Measurements from ENCODE around the gene ARHGAP42. TPM values are rescaled to one million over a fixed set of nuclear protein-coding genes. Genes with fewer than 3 reads are reported as not detected.

The ARHGAP42 gene
- total and polyA plus RNA-seq, 2 of the 4 experiments (the other 2 are of a cell fraction) = 2.9 to 7.3 TPM

GRCh38 chr11:100823360-100823759 lies 136.3 kb downstream of the ARHGAP42 start:
- no peak overlapping the region for H2AK9ac ChIP-seq (replicated peaks; ENCODE audit: low read depth, low read length, poor library complexity)
- no peak overlapping the region for H2BK20ac ChIP-seq (ENCODE audit: low read depth, low read length)
- H3K27ac ChIP-seq (ENCODE audit: insufficient read depth, low read length) = no peak overlapping the region
- H3K23ac ChIP-seq (ENCODE audit: low read depth, low read length) = no peak overlapping the region
- no peak overlapping the region for H3K56ac ChIP-seq (ENCODE audit: extremely low read depth, insufficient read depth, low read length)
- no peak overlapping the region for H2BK15ac ChIP-seq (ENCODE audit: low read depth, low read length)
- H3K14ac ChIP-seq (replicated peaks; ENCODE audit: low read depth, low read length) = no peak overlapping the region
- H3K4me3 ChIP-seq (ENCODE audit: insufficient read depth, low read depth, low read length) = no peak overlapping the region
- dilution Hi-C loops (cut with HindIII; ENCODE audit: low sequenced_read_pairs, unreplicated experiment) = no loop called here
- no peaks in the 10 kb centered on the region for H3K9me3 ChIP-seq (ENCODE audit: control insufficient read depth, insufficient read depth, low read length)
- no peak overlapping the region for H2BK5ac ChIP-seq (ENCODE audit: low read depth, low read length, poor library complexity, severe bottlenecking)
- H3K27me3 ChIP-seq (ENCODE audit: control insufficient read depth, insufficient read depth, low read length) = no peaks in the 10 kb centered on the region
- H2AFZ ChIP-seq (replicated peaks; ENCODE audit: low read length, poor library complexity) = no peak overlapping the region
- CTCF ChIA-PET = no interaction called here
- WGBS, 2 experiments (ENCODE audit: extremely low coverage in 2 of 2, insufficient read length in 1 of 2) = no CpG with 5 or more reads among the region's 1 CpG
- peak; percentile 17; the same call in 1 of the 2 replicates for ATAC-seq (ENCODE audit: low read depth)
- H2BK120ac ChIP-seq (ENCODE audit: low read depth, low read length) = no peak overlapping the region
- peaks cover 3% of the 10 kb centered on the region; the same call in 1 of the 2 replicates for H3K4me1 ChIP-seq (ENCODE audit: control insufficient read depth, insufficient read depth, low read length)
- no peak overlapping the region for H3K18ac ChIP-seq (ENCODE audit: low read depth, low read length)
- no peak overlapping the region for H4K91ac ChIP-seq (ENCODE audit: insufficient read depth, low read depth, low read length)
- no peak overlapping the region for H3K4me2 ChIP-seq (ENCODE audit: low read depth, low read length)
- H3K36me3 ChIP-seq (ENCODE audit: control insufficient read depth, insufficient read depth, low read length) = no peaks in the 10 kb centered on the region
- H3K9me1 ChIP-seq (ENCODE audit: insufficient read depth, low read length) = no peaks in the 10 kb centered on the region
- H3K79me1 ChIP-seq (ENCODE audit: low read depth in 1 of 2, low read length in 2 of 2) = peaks cover 0 to 7% of the 10 kb centered on the region in 2 experiments; a peak in 2 of 4 replicates
- H2AK5ac ChIP-seq (ENCODE audit: low read depth, low read length) = no peak overlapping the region
- peak; percentile 36 for DNase-seq
- H3K4ac ChIP-seq (ENCODE audit: low read depth, low read length) = no peak overlapping the region
- no peak overlapping the region for H3K9ac ChIP-seq (ENCODE audit: low read depth, low read length)
- in situ Hi-C loops (cut with MboI; ENCODE audit: low sequenced_read_pairs) = no loop called here
- no peak overlapping the region for H4K8ac ChIP-seq (ENCODE audit: low read depth in 2 of 2, low read length in 2 of 2)
- POLR2A ChIA-PET (ENCODE audit: unreplicated experiment) = no interaction called here
- no peak for TF ChIP-seq MAFK (IDR thresholded peaks at IDR 0.05; ENCODE audit: low read depth, low read length)
- TF ChIP-seq CEBPB (IDR thresholded peaks at IDR 0.05; ENCODE audit: low read depth, low read length) = no peak
- no peak for TF ChIP-seq MXI1 (IDR thresholded peaks at IDR 0.05; ENCODE audit: borderline replicate concordance, low read depth, low read length)
- no peak for TF ChIP-seq CTCF (conservative IDR thresholded peaks at IDR 0.05; ENCODE audit: low read depth, low read length)
- TF ChIP-seq FOS (IDR thresholded peaks at IDR 0.05; ENCODE audit: low read depth, low read length) = no peak
- TF ChIP-seq BHLHE40 (IDR thresholded peaks at IDR 0.05; ENCODE audit: low read depth, low read length) = no peak
- TF ChIP-seq RFX5 (IDR thresholded peaks at IDR 0.05; ENCODE audit: low read depth, low read length) = no peak
- TF ChIP-seq SMC3 (IDR thresholded peaks at IDR 0.05; ENCODE audit: low read depth, low read length) = no peak
- TF ChIP-seq, protein P1, sequence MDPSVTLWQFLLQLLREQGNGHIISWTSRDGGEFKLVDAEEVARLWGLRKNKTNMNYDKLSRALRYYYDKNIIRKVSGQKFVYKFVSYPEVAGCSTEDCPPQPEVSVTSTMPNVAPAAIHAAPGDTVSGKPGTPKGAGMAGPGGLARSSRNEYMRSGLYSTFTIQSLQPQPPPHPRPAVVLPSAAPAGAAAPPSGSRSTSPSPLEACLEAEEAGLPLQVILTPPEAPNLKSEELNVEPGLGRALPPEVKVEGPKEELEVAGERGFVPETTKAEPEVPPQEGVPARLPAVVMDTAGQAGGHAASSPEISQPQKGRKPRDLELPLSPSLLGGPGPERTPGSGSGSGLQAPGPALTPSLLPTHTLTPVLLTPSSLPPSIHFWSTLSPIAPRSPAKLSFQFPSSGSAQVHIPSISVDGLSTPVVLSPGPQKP (IDR thresholded peaks at IDR 0.05; ENCODE audit: borderline replicate concordance, low read depth, low read length) = no peak
- no peak for TF ChIP-seq NFE2L2 (IDR thresholded peaks at IDR 0.05; ENCODE audit: low read depth, low read length)
- TF ChIP-seq RAD21 (IDR thresholded peaks at IDR 0.05; ENCODE audit: low read length) = no peak
- TF ChIP-seq, protein P2, sequence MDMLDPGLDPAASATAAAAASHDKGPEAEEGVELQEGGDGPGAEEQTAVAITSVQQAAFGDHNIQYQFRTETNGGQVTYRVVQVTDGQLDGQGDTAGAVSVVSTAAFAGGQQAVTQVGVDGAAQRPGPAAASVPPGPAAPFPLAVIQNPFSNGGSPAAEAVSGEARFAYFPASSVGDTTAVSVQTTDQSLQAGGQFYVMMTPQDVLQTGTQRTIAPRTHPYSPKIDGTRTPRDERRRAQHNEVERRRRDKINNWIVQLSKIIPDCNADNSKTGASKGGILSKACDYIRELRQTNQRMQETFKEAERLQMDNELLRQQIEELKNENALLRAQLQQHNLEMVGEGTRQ (IDR thresholded peaks at IDR 0.05; ENCODE audit: low read depth, low read length) = no peak
- intact Hi-C loops (cut with micrococcal nuclease) = no loop called here
- BruUV-seq (replicated peaks) = no TSS peak
- H4K20me1 ChIP-seq (ENCODE audit: insufficient read depth, low read length) = no peaks in the 10 kb centered on the region
- H4K5ac ChIP-seq (ENCODE audit: low read depth, low read length) = no peak overlapping the region

Measured in IMR-90 (cell line).